Measurements from ENCODE around the gene YRDC. TPM values are rescaled to one million over a fixed set of nuclear protein-coding genes. Genes with fewer than 3 reads are reported as not detected.
A peak's percentile ranks its signal among the peaks of the same experiment; 100 is the strongest.

The YRDC gene, protein sequence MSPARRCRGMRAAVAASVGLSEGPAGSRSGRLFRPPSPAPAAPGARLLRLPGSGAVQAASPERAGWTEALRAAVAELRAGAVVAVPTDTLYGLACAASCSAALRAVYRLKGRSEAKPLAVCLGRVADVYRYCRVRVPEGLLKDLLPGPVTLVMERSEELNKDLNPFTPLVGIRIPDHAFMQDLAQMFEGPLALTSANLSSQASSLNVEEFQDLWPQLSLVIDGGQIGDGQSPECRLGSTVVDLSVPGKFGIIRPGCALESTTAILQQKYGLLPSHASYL
- total RNA-seq (10 to 100 TPM; 13.1 to 30.6 (median 22.3) TPM), polyA plus RNA-seq (10 to 100 TPM; 13.4 to 17.0 TPM), total RNA-seq (36.3 reads per million, percentile 64 among the genes with 10 or more reads in this experiment)

DNA sequence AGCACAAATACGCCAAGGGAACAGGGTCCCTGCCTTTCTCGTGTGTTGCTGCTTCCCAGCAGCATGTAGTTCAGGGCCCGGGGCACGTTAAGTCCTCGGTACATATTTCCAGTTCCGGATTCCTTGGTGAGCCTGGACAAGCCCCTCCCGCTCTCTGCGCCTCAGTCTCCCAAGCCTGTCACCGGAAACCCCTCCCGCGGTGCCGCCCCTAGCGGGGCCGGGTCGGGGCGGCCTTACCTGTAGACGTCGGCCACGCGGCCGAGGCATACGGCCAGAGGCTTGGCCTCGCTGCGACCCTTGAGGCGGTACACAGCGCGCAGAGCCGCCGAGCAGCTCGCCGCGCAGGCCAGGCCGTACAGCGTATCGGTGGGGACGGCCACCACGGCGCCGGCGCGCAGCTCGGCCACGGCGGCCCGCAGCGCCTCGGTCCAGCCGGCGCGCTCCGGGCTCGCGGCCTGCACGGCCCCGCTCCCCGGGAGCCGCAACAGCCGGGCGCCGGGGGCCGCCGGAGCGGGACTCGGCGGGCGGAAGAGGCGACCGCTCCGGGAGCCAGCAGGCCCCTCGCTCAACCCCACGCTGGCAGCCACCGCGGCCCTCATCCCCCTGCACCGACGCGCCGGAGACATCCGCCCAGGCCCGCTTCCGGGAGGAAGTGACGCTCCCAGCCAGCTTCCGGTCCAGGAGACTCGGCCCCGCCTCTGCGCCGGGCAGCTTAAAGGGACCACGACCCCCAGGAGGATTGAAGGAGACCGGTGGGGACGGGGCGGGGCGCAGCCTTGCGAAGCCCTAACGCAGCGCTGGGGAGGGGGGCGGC, at the start of gene YRDC, which contains the start of gene C1orf122:
Gene YRDC, minus strand, starts transcription at position 654 of the 814 bp plus-strand sequence. Its CDS starts 28 bp downstream, at position 626.
Gene C1orf122, plus strand, starts transcription at position 236 of the 814 bp plus-strand sequence. CDS start 615 bp downstream, outside the sequence.
- H3K4me3 Mint-ChIP-seq: peak within 1 kb of the TSS; percentile 85 to 99 (median 96)
- H3K4me1 ChIP-seq (ENCODE audit: control insufficient read depth in 2 of 2, insufficient read depth in 2 of 2, low read length in 2 of 2): peaks cover 15 to 20% of the 10 kb centered on the region in 2 donors
- no peaks in the 10 kb centered on the region for H3K9me3 Mint-ChIP-seq
- H3K27ac ChIP-seq (ENCODE audit: low read depth, low read length): peak within 1 kb of the TSS; percentile 96
- CTCF ChIA-PET: interaction anchor here (1.6 kb wide), 1 partner anchor 47 kb away, joined by 3 read pairs; no protein-coding TSS in a partner anchor
- peaks cover 14 to 43% (median 30%) of the 10 kb centered on the region in 3 experiments for H3K36me3 ChIP-seq (ENCODE audit: control insufficient read depth in 2 of 3, insufficient read depth in 3 of 3, low read length in 3 of 3)
- ATAC-seq: peak; percentile 94
- H3K27me3 ChIP-seq (ENCODE audit: control insufficient read depth in 2 of 2, insufficient read depth in 2 of 2, low read length in 2 of 2): no peaks in the 10 kb centered on the region
- peaks cover 27 to 55% (median 34%) of the 10 kb centered on the region in 7 donors for H3K4me1 Mint-ChIP-seq
- H3K4me3 ChIP-seq (ENCODE audit: low read length): peak within 1 kb of the TSS; percentile 89
- H3K27ac Mint-ChIP-seq: peak within 1 kb of the TSS; percentile 89 to 98 (median 96)
- H3K9me3 ChIP-seq (ENCODE audit: control insufficient read depth in 2 of 3, low read length in 3 of 3): no peaks in the 10 kb centered on the region
- POLR2A ChIA-PET: interaction anchor here (1.0 to 2.5 kb wide), 10 partner anchors 8 to 1647 kb away, joined by 3 to 21 read pairs (median 4); partner anchors contain the start of genes GNL2 and MTF1
- peaks cover under 1 to 26% (median 18%) of the 10 kb centered on the region in 5 donors for H3K36me3 Mint-ChIP-seq
- peak; percentile 82 to 94 (median 88) for DNase-seq
- intact Hi-C loops (cut with micrococcal nuclease): loop anchor here (1.0 to 5.0 kb wide), 11 partner anchors 13 to 330 kb away; partner anchors contain the start of genes CDCA8 (in 2 of the 2), MTF1 (in 2 of the 2), GNL2 (in 1 of the 2) and INPP5B (in 1 of the 2)
- H3K27me3 Mint-ChIP-seq: no peaks in the 10 kb centered on the region

- Mint-ChIP-seq H3K27me3 (no peaks in the 10 kb centered on the region), H3K36me3 (peaks cover 7 to 18% (median 16%) of the 10 kb centered on the region in 5 donors), H3K4me1 (peaks cover 34 to 61% (median 52%) of the 10 kb centered on the region in 7 donors), H3K9me3 (no peaks in the 10 kb centered on the region), H3K27ac (peak overlapping the region in 1 of 9 donors; percentile 28), H3K4me3 (peak overlapping the region in 1 of 10 donors; percentile 17)
- DNase-seq (no peak), ATAC-seq (no peak)
- ChIA-PET CTCF (interaction anchor here (0.9 kb wide), 1 partner anchor 47 kb away, joined by 3 read pairs; the partner anchor contains the start of genes C1orf122 and YRDC), POLR2A (no interaction called here)
- Histone ChIP-seq H3K4me3 (ENCODE audit: low read length) (no peak overlapping the region), H3K4me1 (ENCODE audit: control insufficient read depth in 2 of 2, insufficient read depth in 2 of 2, low read length in 2 of 2) (peaks cover 26 to 35% of the 10 kb centered on the region in 2 donors), H3K27me3 (ENCODE audit: control insufficient read depth in 2 of 2, insufficient read depth in 2 of 2, low read length in 2 of 2) (no peaks in the 10 kb centered on the region), H3K27ac (ENCODE audit: low read depth, low read length) (no peak overlapping the region), H3K36me3 (ENCODE audit: control insufficient read depth in 2 of 3, insufficient read depth in 3 of 3, low read length in 3 of 3) (peaks cover 0 to 12% (median 7%) of the 10 kb centered on the region in 3 experiments), H3K9me3 (ENCODE audit: control insufficient read depth in 2 of 3, low read length in 3 of 3) (no peaks in the 10 kb centered on the region)
- intact Hi-C loops (cut with micrococcal nuclease): no loop called here
Observed at GRCh38 chr1:37854406-37854805, 46.4 kb upstream of the YRDC start.

- ATAC-seq (no peak), DNase-seq (no peak)
- no peak overlapping the region for H3K4me3 ChIP-seq (ENCODE audit: low read length)
- H3K27me3 ChIP-seq (ENCODE audit: control insufficient read depth in 2 of 2, insufficient read depth in 2 of 2, low read length in 2 of 2): no peaks in the 10 kb centered on the region
- intact Hi-C loops (cut with micrococcal nuclease): no loop called here
- POLR2A ChIA-PET: no interaction called here
- CTCF ChIA-PET: no interaction called here
- H3K4me1 ChIP-seq (ENCODE audit: control insufficient read depth in 2 of 2, insufficient read depth in 2 of 2, low read length in 2 of 2): peaks cover 17 to 26% of the 10 kb centered on the region in 2 donors
- no peak overlapping the region for H3K27ac ChIP-seq (ENCODE audit: low read depth, low read length)
- Mint-ChIP-seq H3K36me3 (peaks cover 7 to 20% (median 17%) of the 10 kb centered on the region in 5 donors), H3K27me3 (no peaks in the 10 kb centered on the region), H3K27ac (peak overlapping the region in 8 of 9 donors; percentile 2 to 71 (median 59)), H3K9me3 (no peaks in the 10 kb centered on the region), H3K4me3 (peak overlapping the region in 4 of 10 donors; percentile 3 to 47 (median 34)), H3K4me1 (peaks cover 32 to 61% (median 55%) of the 10 kb centered on the region in 7 donors)
- no peaks in the 10 kb centered on the region for H3K9me3 ChIP-seq (ENCODE audit: control insufficient read depth in 2 of 3, low read length in 3 of 3)
- H3K36me3 ChIP-seq (ENCODE audit: control insufficient read depth in 2 of 3, insufficient read depth in 3 of 3, low read length in 3 of 3): peaks cover 0 to 12% (median 7%) of the 10 kb centered on the region in 3 experiments
Observed at GRCh38 chr1:37853157-37853556, 45.1 kb upstream of the YRDC start.

- peaks cover 0 to 4% (median 0%) of the 10 kb centered on the region in 3 experiments for H3K36me3 ChIP-seq (ENCODE audit: control insufficient read depth in 2 of 3, insufficient read depth in 3 of 3, low read length in 3 of 3)
- no peaks in the 10 kb centered on the region for H3K27me3 ChIP-seq (ENCODE audit: control insufficient read depth in 2 of 2, insufficient read depth in 2 of 2, low read length in 2 of 2)
- H3K4me1 ChIP-seq (ENCODE audit: control insufficient read depth in 2 of 2, insufficient read depth in 2 of 2, low read length in 2 of 2): peaks cover 15 to 26% of the 10 kb centered on the region in 2 donors
- Mint-ChIP-seq H3K4me1 (peaks cover 30 to 59% (median 52%) of the 10 kb centered on the region in 7 donors), H3K27me3 (no peaks in the 10 kb centered on the region), H3K36me3 (peaks cover 0 to 19% (median 13%) of the 10 kb centered on the region in 5 donors), H3K27ac (no peak overlapping the region), H3K4me3 (no peak overlapping the region), H3K9me3 (no peaks in the 10 kb centered on the region)
- CTCF ChIA-PET: interaction anchor here (0.6 to 1.5 kb wide), 2 partner anchors 8 to 858 kb away, joined by 3 to 9 read pairs; partner anchors contain the start of gene MTF1
- no peaks in the 10 kb centered on the region for H3K9me3 ChIP-seq (ENCODE audit: control insufficient read depth in 2 of 3, low read length in 3 of 3)
- no peak overlapping the region for H3K27ac ChIP-seq (ENCODE audit: low read depth, low read length)
- POLR2A ChIA-PET: interaction anchor here (0.7 kb wide), 1 partner anchor 373 kb away, joined by 3 read pairs; no protein-coding TSS in a partner anchor
- DNase-seq: peak in 3 of 9 donors; percentile 1 to 19 (median 7)
- peak; percentile 57 for ATAC-seq
- no peak overlapping the region for H3K4me3 ChIP-seq (ENCODE audit: low read length)
- intact Hi-C loops (cut with micrococcal nuclease): no loop called here
Observed at GRCh38 chr1:37851782-37852210, 43.8 kb upstream of the YRDC start.

- no peak overlapping the region for H3K27ac ChIP-seq (ENCODE audit: low read depth, low read length)
- peaks cover 17 to 31% of the 10 kb centered on the region in 2 donors for H3K4me1 ChIP-seq (ENCODE audit: control insufficient read depth in 2 of 2, insufficient read depth in 2 of 2, low read length in 2 of 2)
- H3K4me3 Mint-ChIP-seq: no peak overlapping the region
- H3K9me3 ChIP-seq (ENCODE audit: control insufficient read depth in 2 of 3, low read length in 3 of 3): no peaks in the 10 kb centered on the region
- no peaks in the 10 kb centered on the region for H3K27me3 ChIP-seq (ENCODE audit: control insufficient read depth in 2 of 2, insufficient read depth in 2 of 2, low read length in 2 of 2)
- H3K36me3 ChIP-seq (ENCODE audit: control insufficient read depth in 2 of 3, insufficient read depth in 3 of 3, low read length in 3 of 3): no peaks in the 10 kb centered on the region
- no peak overlapping the region for H3K4me3 ChIP-seq (ENCODE audit: low read length)
- DNase-seq (no peak), ATAC-seq (no peak)
- peaks cover 0 to 20% (median 13%) of the 10 kb centered on the region in 5 donors for H3K36me3 Mint-ChIP-seq
- ChIA-PET POLR2A (interaction anchor here (0.7 kb wide), 1 partner anchor 372 kb away, joined by 3 read pairs; no protein-coding TSS in a partner anchor), CTCF (interaction anchor here (0.6 to 1.5 kb wide), 3 partner anchors 9 to 858 kb away, joined by 3 to 9 read pairs (median 4); partner anchors contain the start of gene MTF1)
- H3K27ac Mint-ChIP-seq: no peak overlapping the region
- H3K27me3 Mint-ChIP-seq: no peaks in the 10 kb centered on the region
- intact Hi-C loops (cut with micrococcal nuclease): no loop called here
- no peaks in the 10 kb centered on the region for H3K9me3 Mint-ChIP-seq
- peaks cover 32 to 61% (median 54%) of the 10 kb centered on the region in 7 donors for H3K4me1 Mint-ChIP-seq
Observed at GRCh38 chr1:37851262-37851661, 43.3 kb upstream of the YRDC start.

All from naive thymus-derived CD4-positive, alpha-beta T cell (primary cell).